GM18909 (cell line): Measurements from ENCODE around the gene PLCG2.
A peak's percentile ranks its signal among the peaks of the same experiment; 100 is the strongest.
"Not testable (repeated sequence)": the region's sequence is repeated elsewhere in the genome, so short reads cannot be mapped to it uniquely, and the experiment has no call there.

Experiments
- ATAC-seq: cut with Tn5 transposase; IDR thresholded peaks from one replicate; pipeline ENCODE4 v1.9.1; 2021; ENCODE audit warnings: mild to moderate bottlenecking; ENCODE audit not compliant: unreplicated experiment, poor library complexity

Gene PLCG2

GRCh38 chr16:81785138-81785924 lies 6.2 kb downstream of the PLCG2 start:
- ATAC-seq = no peak

- no peak for ATAC-seq
These were observed 7.2 kb downstream of the PLCG2 start for GRCh38 chr16:81786321-81786720.

- ATAC-seq = no peak
These were observed 7.8 kb downstream of the PLCG2 start for GRCh38 chr16:81786868-81787267.

GRCh38 chr16:81787659-81788058 lies 8.6 kb downstream of the PLCG2 start:
- ATAC-seq = no peak

GRCh38 chr16:81790277-81790676 lies 11.2 kb downstream of the PLCG2 start:
- ATAC-seq = no peak

DNA sequence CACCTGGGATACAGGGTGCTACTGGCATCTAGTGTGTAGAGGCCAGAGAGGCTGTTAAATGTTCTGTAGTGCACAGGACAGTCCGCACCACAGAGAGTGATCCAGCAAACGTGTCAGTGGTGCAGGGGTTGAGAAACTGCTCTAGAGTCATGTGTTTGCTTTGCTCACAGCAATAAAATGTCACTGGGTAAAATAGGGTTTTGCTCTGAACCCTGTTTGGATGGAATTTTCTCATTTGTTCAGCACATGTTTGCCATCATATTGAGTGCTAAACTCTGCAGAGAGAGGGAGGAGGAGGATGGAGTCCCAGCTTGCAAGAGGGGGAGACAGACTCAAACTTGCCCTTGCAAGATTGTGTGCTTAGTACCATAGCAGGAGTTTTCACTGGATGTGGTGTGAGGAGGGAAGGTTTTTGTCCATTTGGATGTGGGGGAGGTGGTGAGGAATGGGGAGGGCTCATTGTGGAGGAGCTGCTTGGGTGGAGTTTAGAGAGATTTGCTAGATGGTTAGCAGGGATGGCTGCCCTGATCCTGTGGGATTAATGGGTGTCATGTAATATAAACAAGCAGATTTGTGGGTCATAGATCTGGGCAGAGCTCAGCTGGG lies 11.8 kb downstream of the PLCG2 start:
- ATAC-seq = no peak

DNA sequence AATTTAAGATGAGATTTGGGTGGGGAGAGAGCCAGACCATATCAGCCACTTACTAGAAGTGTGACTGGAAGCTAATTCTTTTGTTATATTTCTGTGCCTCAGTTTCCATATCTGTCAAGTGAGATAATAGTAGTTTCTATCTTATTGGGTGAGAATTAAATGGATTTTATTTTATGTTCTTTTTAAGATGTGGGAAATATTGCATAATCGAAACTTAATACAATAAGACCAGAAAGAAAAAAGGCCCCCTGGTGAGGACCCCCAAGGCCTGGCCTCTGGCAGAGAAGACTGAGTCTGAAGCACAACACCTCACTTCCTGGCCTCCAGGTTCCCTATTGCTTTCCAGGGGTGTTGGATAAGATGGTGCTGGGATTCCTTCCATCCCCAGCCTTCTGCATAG lies 13.7 kb downstream of the PLCG2 start:
- ATAC-seq = no peak

DNA sequence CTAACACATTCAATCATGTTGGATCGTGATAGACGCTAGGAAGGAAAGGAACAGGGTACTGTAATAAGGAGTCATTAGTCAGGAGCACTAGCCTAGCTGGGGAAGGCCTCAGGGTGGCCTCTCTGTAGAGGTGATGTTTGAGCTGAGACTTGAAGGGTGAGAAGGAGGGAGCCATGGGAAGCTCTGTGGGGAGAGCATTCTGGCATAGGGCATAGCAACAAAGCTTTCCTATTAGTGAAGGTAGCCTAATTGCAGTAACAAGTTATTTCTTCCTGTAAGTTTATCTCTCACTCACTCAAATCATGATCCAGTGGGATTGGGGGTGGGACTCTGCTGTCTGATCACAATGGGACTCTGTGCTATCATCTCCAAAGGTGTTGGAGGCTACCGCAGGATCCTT lies 16.1 kb downstream of the PLCG2 start:
- ATAC-seq = no peak

DNA sequence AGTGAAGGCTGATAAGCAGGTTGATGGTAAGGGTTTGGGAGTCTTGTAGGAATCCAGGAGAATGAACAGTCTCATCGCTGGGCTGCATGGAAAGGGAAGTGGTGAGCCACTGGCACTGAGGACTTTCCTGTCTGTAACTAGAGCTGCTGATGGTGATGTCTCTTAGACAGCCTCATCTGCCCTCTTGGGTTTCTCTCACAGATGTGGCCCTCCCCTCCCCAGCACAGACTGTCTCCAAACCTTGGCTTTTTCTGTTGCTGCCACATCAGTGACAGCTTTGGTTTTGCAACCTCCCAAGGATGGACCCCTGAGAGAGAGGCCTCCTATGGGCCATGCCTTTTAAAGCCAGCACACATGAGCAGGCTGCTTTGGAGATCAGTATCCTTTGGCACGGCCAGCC lies 16.9 kb downstream of the PLCG2 start:
- ATAC-seq = no peak

DNA sequence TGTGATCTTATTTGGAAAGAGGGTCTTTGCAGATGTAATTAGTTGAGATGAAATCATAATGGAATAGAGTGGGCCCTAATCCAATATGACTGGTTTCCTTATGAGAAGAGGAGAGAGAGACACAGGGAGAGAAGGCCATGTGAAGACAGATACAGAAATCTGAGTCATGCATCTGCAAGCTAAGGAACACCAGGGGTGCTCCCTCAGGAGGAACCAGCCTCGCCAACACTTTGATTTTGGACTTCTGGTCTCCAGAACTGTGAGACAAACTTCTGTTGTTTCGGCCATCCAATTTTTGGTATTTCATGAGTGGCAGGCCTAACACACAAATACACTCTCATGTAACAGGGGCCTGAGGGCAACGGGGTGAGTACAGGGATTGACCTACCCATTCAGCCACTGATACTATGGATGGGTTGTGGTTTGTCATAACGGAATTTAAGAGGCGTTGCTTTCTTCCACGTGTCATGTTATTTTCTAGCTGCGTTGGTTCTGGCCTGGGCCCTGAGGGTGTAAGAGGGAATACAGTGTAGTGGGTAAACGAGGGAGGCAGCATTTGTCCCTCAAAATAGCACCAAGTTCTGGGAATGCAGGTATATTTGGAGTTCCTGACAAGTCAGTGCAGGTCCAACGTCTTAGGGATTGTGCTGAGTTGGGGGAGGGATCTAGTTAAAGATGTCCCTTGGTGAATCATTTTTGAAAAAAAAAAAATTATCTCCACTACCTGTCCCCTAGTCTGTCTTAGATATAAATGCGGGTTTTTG lies 17.7 kb downstream of the PLCG2 start:
- ATAC-seq = no peak

GRCh38 chr16:81797443-81797842 lies 18.4 kb downstream of the PLCG2 start:
- peak; percentile 58 for ATAC-seq

DNA sequence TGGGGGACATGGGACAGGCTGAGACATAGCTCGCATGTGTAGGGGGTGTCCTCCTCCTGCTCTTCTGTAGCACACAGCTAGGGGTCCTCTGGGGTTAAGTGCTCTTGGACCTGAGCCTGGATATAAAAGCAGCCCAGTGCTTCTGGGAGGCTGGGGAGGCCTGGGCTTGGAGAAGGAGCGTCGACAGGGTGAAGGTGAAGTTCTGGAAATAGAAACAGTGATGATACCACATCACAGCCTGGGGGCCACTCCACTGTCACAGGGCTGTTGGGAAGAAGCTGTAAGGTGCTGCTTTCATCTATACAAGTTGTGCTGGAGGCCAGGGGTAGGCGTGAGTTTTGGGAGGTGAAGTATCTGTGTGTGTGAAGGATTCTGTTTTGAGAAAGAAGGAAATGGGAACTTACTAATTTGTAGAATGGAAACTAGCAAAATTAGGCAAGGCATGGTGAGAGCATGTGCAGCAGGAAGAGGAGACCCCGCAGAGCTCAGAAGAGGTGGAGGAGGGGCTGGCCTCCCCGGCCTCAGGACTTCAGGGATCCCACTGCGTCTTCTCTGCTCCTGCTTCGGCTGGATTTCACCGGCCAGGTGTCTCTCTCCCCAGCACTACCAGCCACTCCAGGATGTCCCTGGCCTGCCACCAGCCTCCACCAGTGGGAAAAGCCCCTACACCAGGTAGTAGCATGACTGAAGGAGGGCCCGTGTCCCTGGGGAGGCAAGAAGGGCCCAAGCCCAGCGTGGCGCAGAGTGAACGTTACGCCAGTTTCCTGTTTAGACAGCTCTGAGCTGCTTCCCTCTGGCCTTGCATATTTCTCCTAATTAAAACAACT lies 19.4 kb downstream of the PLCG2 start:
- ATAC-seq = peak; percentile 62

DNA sequence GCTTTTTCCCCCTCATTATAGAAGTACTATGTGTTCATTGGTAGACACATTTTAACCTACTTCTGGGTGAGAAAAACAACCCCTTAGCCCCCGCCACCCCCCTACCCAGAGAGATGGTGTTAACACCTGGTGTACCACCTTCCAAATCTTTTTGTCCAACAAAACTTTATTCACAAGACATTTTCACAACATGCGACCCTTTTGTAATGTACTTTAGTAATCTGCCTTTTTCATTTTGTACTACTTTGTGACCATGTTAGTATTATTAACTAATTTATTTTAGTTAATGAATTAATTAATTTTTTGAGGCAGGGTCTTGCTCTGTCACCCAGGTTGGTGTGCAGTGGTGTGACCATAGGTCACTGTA lies 20.0 kb downstream of the PLCG2 start:
- ATAC-seq = no peak

- not testable (repeated sequence) for ATAC-seq
These were observed 22.6 kb downstream of the PLCG2 start for GRCh38 chr16:81801724-81802123.

DNA sequence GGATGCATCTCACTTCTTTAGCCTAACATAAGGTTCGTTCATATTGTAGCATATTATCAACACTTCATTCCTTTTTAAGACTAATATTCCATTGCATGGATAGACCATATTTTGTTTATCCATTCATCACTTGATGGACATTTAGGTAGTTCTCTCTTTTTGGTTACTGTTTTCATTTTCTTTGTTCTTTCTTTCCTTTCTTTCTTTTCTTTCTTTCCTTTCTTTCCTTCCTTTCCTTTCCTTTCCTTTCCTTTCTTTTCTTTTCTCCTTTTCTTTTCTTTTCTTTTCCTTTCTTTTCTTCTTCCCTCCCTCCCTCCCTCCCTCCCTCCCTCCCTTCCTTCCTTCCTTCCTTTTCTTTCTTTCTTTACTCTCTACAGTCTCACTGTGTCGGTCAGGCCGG lies 24.2 kb downstream of the PLCG2 start:
- no peak for ATAC-seq

DNA sequence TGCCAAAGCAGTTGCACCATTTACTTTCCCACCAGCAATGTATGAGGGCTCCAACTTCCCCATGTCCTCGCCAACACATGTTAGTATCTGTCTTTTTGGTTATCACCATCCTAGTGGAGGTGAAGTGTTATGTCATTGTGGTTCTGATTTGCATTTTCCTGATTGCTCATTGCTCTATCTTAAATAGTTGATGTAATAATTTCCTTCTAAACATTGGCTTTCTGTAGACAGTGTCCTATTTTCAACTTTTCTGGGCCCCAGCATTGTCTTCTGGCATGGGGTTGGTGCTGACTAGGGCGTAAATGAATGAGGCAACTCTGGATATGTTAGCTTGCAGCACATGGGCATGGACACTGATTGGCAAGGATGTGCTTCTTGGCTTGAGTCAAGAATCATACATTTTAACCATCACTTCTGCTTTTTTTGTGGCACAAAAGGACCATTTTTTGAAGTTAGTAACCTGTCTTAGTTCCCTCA lies 25.1 kb downstream of the PLCG2 start:
- no peak for ATAC-seq

- no peak for ATAC-seq
These were observed 27.6 kb downstream of the PLCG2 start for GRCh38 chr16:81806696-81807095.

DNA sequence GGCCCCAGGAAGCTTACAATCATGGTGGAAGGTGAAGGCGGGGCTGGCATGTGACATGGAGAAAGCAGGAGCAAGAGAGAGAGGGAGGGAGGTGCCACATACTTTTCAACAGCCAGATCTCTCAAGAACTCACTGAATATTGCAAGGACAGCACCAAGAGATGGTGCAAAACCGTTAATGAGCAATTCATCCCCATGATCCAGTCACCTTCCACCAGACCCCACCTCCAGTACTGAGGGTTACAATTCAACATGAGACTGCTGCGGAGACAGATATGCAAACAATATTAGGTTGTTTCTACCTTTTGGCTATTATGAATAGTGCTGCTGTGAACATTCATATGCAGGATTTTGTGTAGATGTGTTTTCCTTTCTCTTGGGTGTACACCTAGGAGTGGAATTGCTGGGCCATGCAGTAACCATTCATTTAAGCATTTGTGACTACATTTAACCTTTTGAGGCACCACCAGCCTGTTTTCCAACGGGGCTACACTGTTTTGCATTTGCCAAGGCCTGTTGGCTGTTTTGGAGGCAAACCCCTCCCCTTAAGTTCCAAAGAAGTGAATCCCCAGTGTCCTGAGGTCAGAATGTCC lies 28.8 kb downstream of the PLCG2 start:
- no peak for ATAC-seq

- ATAC-seq = peak; percentile 70
These were observed 29.9 kb downstream of the PLCG2 start for GRCh38 chr16:81808933-81809480.

- ATAC-seq = no peak
These were observed 30.5 kb downstream of the PLCG2 start for GRCh38 chr16:81809567-81809966.
